Measurements from ENCODE around the gene DTNBP1. TPM values are rescaled to one million over a fixed set of nuclear protein-coding genes. Genes with fewer than 3 reads are reported as not detected.
A peak's percentile ranks its signal among the peaks of the same experiment; 100 is the strongest.

Gene DTNBP1
- polyA plus RNA-seq, 3 donors from 2014 or later: 60.3 to 109 (median 86.4) TPM

- Mint-ChIP-seq H3K27ac (peak overlapping the region; percentile 19 to 76 (median 50)), H3K4me3 (peak overlapping the region in 1 of 5 donors; percentile 36), H3K9me3 (no peaks in the 10 kb centered on the region), H3K4me1 (peaks cover 26 to 54% of the 10 kb centered on the region in 2 donors), H3K36me3 (peaks cover 13 to 33% (median 16%) of the 10 kb centered on the region in 3 donors), H3K27me3 (ENCODE audit: low read depth in 3 of 3) (peaks cover 13 to 27% (median 17%) of the 10 kb centered on the region in 3 donors)
- DNase-seq: no peak
These were observed 148.8 kb downstream of the DTNBP1 start for GRCh38 chr6:15513801-15514711.

- Mint-ChIP-seq H3K27ac (no peak overlapping the region), H3K4me1 (peaks cover 28 to 54% of the 10 kb centered on the region in 2 donors), H3K4me3 (no peak overlapping the region), H3K36me3 (peaks cover 13 to 39% (median 16%) of the 10 kb centered on the region in 3 donors), H3K9me3 (no peaks in the 10 kb centered on the region), H3K27me3 (ENCODE audit: low read depth in 3 of 3) (peaks cover 17 to 25% (median 18%) of the 10 kb centered on the region in 3 donors)
- DNase-seq: no peak
These were observed 149.6 kb downstream of the DTNBP1 start for GRCh38 chr6:15513131-15513771.

GRCh38 chr6:15512721-15513120, 150.1 kb downstream of the DTNBP1 start:
- H3K4me3 Mint-ChIP-seq: no peak overlapping the region
- H3K4me1 Mint-ChIP-seq: peaks cover 29 to 50% of the 10 kb centered on the region in 2 donors
- H3K9me3 Mint-ChIP-seq: no peaks in the 10 kb centered on the region
- H3K27me3 Mint-ChIP-seq (ENCODE audit: low read depth in 3 of 3): peaks cover 17 to 20% (median 18%) of the 10 kb centered on the region in 3 donors
- no peak for DNase-seq
- H3K27ac Mint-ChIP-seq: no peak overlapping the region
- peaks cover 13 to 41% (median 16%) of the 10 kb centered on the region in 3 donors for H3K36me3 Mint-ChIP-seq

GRCh38 chr6:15512126-15512525, 150.7 kb downstream of the DTNBP1 start:
- Mint-ChIP-seq H3K4me1 (peaks cover 32 to 51% of the 10 kb centered on the region in 2 donors), H3K4me3 (no peak overlapping the region), H3K27me3 (ENCODE audit: low read depth in 3 of 3) (peaks cover 17 to 22% (median 19%) of the 10 kb centered on the region in 3 donors), H3K27ac (peak overlapping the region in 2 of 6 donors; percentile 29 to 64), H3K9me3 (no peaks in the 10 kb centered on the region), H3K36me3 (peaks cover 13 to 41% (median 16%) of the 10 kb centered on the region in 3 donors)
- no peak for DNase-seq

- H3K27me3 Mint-ChIP-seq (ENCODE audit: low read depth in 3 of 3): peaks cover 17 to 22% (median 21%) of the 10 kb centered on the region in 3 donors
- DNase-seq: no peak
- no peak overlapping the region for H3K4me3 Mint-ChIP-seq
- H3K4me1 Mint-ChIP-seq: peaks cover 38 to 58% of the 10 kb centered on the region in 2 donors
- H3K27ac Mint-ChIP-seq: peak overlapping the region in 4 of 6 donors; percentile 28 to 79 (median 55)
- H3K9me3 Mint-ChIP-seq: no peaks in the 10 kb centered on the region
- peaks cover 13 to 41% (median 20%) of the 10 kb centered on the region in 3 donors for H3K36me3 Mint-ChIP-seq
These were observed 151.3 kb downstream of the DTNBP1 start for GRCh38 chr6:15511248-15512125.

- no peak for DNase-seq
- Mint-ChIP-seq H3K36me3 (peaks cover 13 to 36% (median 22%) of the 10 kb centered on the region in 3 donors), H3K4me3 (peak overlapping the region in 1 of 5 donors; percentile 4), H3K27me3 (ENCODE audit: low read depth in 3 of 3) (peaks cover 18 to 25% (median 22%) of the 10 kb centered on the region in 3 donors), H3K9me3 (no peaks in the 10 kb centered on the region), H3K4me1 (peaks cover 46 to 66% of the 10 kb centered on the region in 2 donors), H3K27ac (peak overlapping the region in 4 of 6 donors; percentile 44 to 79 (median 67))
These were observed 152.1 kb downstream of the DTNBP1 start for GRCh38 chr6:15510536-15511247.

- no peaks in the 10 kb centered on the region for H3K9me3 Mint-ChIP-seq
- H3K27me3 Mint-ChIP-seq (ENCODE audit: low read depth in 3 of 3): peaks cover 21 to 29% (median 26%) of the 10 kb centered on the region in 3 donors
- H3K36me3 Mint-ChIP-seq: peaks cover 13 to 36% (median 24%) of the 10 kb centered on the region in 3 donors
- no peak for DNase-seq
- H3K4me3 Mint-ChIP-seq: no peak overlapping the region
- H3K4me1 Mint-ChIP-seq: peaks cover 51 to 69% of the 10 kb centered on the region in 2 donors
- peak overlapping the region in 4 of 6 donors; percentile 18 to 81 (median 62) for H3K27ac Mint-ChIP-seq
These were observed 152.7 kb downstream of the DTNBP1 start for GRCh38 chr6:15510121-15510520.

GRCh38 chr6:15509335-15509933, 153.4 kb downstream of the DTNBP1 start:
- Mint-ChIP-seq H3K4me3 (no peak overlapping the region), H3K9me3 (no peaks in the 10 kb centered on the region), H3K36me3 (peaks cover 12 to 34% (median 19%) of the 10 kb centered on the region in 3 donors), H3K4me1 (peaks cover 51 to 69% of the 10 kb centered on the region in 2 donors), H3K27me3 (ENCODE audit: low read depth in 3 of 3) (peaks cover 21 to 26% (median 24%) of the 10 kb centered on the region in 3 donors), H3K27ac (peak overlapping the region; percentile 39 to 81 (median 60))
- no peak for DNase-seq

- Mint-ChIP-seq H3K36me3 (peaks cover 14 to 32% (median 22%) of the 10 kb centered on the region in 3 donors), H3K9me3 (no peaks in the 10 kb centered on the region), H3K4me3 (no peak overlapping the region), H3K27me3 (ENCODE audit: low read depth in 3 of 3) (peaks cover 16 to 28% (median 26%) of the 10 kb centered on the region in 3 donors), H3K4me1 (peaks cover 51 to 69% of the 10 kb centered on the region in 2 donors), H3K27ac (peak overlapping the region in 5 of 6 donors; percentile 9 to 67 (median 39))
- DNase-seq: no peak
These were observed 153.9 kb downstream of the DTNBP1 start for GRCh38 chr6:15508931-15509330.

- H3K4me3 Mint-ChIP-seq: no peak overlapping the region
- peaks cover 14 to 31% (median 18%) of the 10 kb centered on the region in 3 donors for H3K36me3 Mint-ChIP-seq
- peaks cover 51 to 71% of the 10 kb centered on the region in 2 donors for H3K4me1 Mint-ChIP-seq
- DNase-seq: no peak
- peak overlapping the region in 5 of 6 donors; percentile 39 to 67 (median 49) for H3K27ac Mint-ChIP-seq
- H3K27me3 Mint-ChIP-seq (ENCODE audit: low read depth in 3 of 3): peaks cover 16 to 27% (median 22%) of the 10 kb centered on the region in 3 donors
- H3K9me3 Mint-ChIP-seq: no peaks in the 10 kb centered on the region
These were observed 154.4 kb downstream of the DTNBP1 start for GRCh38 chr6:15508441-15508871.

GRCh38 chr6:15507746-15508145, 155.1 kb downstream of the DTNBP1 start:
- no peak for DNase-seq
- Mint-ChIP-seq H3K4me1 (peaks cover 53 to 78% of the 10 kb centered on the region in 2 donors), H3K4me3 (peak overlapping the region in 1 of 5 donors; percentile 73), H3K27ac (peak overlapping the region in 5 of 6 donors; percentile 41 to 88 (median 69)), H3K36me3 (peaks cover 14 to 32% (median 18%) of the 10 kb centered on the region in 3 donors), H3K27me3 (ENCODE audit: low read depth in 3 of 3) (peaks cover 16 to 29% (median 19%) of the 10 kb centered on the region in 3 donors), H3K9me3 (no peaks in the 10 kb centered on the region)

- peaks cover 9 to 32% (median 13%) of the 10 kb centered on the region in 3 donors for H3K36me3 Mint-ChIP-seq
- peaks cover 15 to 35% (median 19%) of the 10 kb centered on the region in 3 donors for H3K27me3 Mint-ChIP-seq (ENCODE audit: low read depth in 3 of 3)
- peak overlapping the region in 2 of 5 donors; percentile 4 to 73 for H3K4me3 Mint-ChIP-seq
- peak overlapping the region; percentile 20 to 88 (median 73) for H3K27ac Mint-ChIP-seq
- no peak for DNase-seq
- no peaks in the 10 kb centered on the region for H3K9me3 Mint-ChIP-seq
- peaks cover 54 to 75% of the 10 kb centered on the region in 2 donors for H3K4me1 Mint-ChIP-seq
These were observed 155.6 kb downstream of the DTNBP1 start for GRCh38 chr6:15507221-15507620.
